Trophoblast cell (in vitro differentiated cells and primary cell): Measurements from ENCODE around the gene PC.

Source experiments
- DNase-seq, 2 donors: peaks; one replicate each; pipeline ENCODE4 v3.0.0-alpha.2; 2016
- H2AFZ ChIP-seq: 2 replicates; pipeline ENCODE4 v1.6.1; 2013; ENCODE audit warnings: low read length, moderate library complexity, mild to moderate bottlenecking; ENCODE audit not compliant: insufficient read depth, poor library complexity
- H2AK5ac ChIP-seq: 2 replicates; pipeline ENCODE4 v1.6.1; 2013; ENCODE audit warnings: mild to moderate bottlenecking, low read length
- H2BK120ac ChIP-seq: 2 replicates; pipeline ENCODE4 v1.6.1; 2013; ENCODE audit warnings: low read length, mild to moderate bottlenecking, moderate library complexity; ENCODE audit not compliant: insufficient read depth, poor library complexity
- H2BK12ac ChIP-seq: 2 replicates; pipeline ENCODE4 v1.6.1; 2013; ENCODE audit warnings: mild to moderate bottlenecking, low read length, moderate library complexity
- H2BK5ac ChIP-seq: 2 replicates; pipeline ENCODE4 v1.6.1; 2013; ENCODE audit warnings: low read length, low read depth, moderate library complexity, mild to moderate bottlenecking; ENCODE audit not compliant: poor library complexity
- H3K14ac ChIP-seq: 2 replicates; pipeline ENCODE4 v1.6.1; 2013; ENCODE audit warnings: mild to moderate bottlenecking, low read length
- H3K18ac ChIP-seq: 2 replicates; pipeline ENCODE4 v1.6.1; 2013; ENCODE audit warnings: mild to moderate bottlenecking, low read length
- H3K23ac ChIP-seq: 2 replicates; pipeline ENCODE4 v1.6.1; 2013; ENCODE audit warnings: low read length
- H3K27ac ChIP-seq: 2 replicates; pipeline ENCODE4 v1.5.1; 2013; ENCODE audit warnings: low read depth, mild to moderate bottlenecking, inconsistent platforms, low read length, moderate library complexity
- H3K27me3 ChIP-seq: 2 replicates; pipeline ENCODE4 v1.6.1; 2013; ENCODE audit warnings: inconsistent platforms, mild to moderate bottlenecking, low read length, moderate library complexity; ENCODE audit not compliant: insufficient read depth
- H3K36me3 ChIP-seq, 2 experiments: 1 replicate in 1 of 2; 2 replicates in 1 of 2; pipeline ENCODE4 v1.6.1; 2013; ENCODE audit warnings: low read length in 2 of 2, mild to moderate bottlenecking in 2 of 2, moderate library complexity in 1 of 2; ENCODE audit not compliant: insufficient read depth in 2 of 2, control insufficient read depth in 1 of 2
- H3K4ac ChIP-seq: 2 replicates; pipeline ENCODE4 v1.6.1; 2013; ENCODE audit warnings: low read depth, mild to moderate bottlenecking, low read length, moderate library complexity
- H3K4me1 ChIP-seq, 2 experiments: 1 replicate in 1 of 2; 2 replicates in 1 of 2; pipeline ENCODE4 v1.6.1; 2013; ENCODE audit warnings: low read length in 2 of 2, mild to moderate bottlenecking in 2 of 2, moderate library complexity in 1 of 2; ENCODE audit not compliant: insufficient read depth in 2 of 2, control insufficient read depth in 1 of 2
- H3K4me2 ChIP-seq: 2 replicates; pipeline ENCODE4 v1.6.1; 2013; ENCODE audit warnings: inconsistent platforms, mild to moderate bottlenecking, low read length, moderate library complexity
- H3K4me3 ChIP-seq: 2 replicates; pipeline ENCODE4 v1.5.1; 2013; ENCODE audit warnings: mild to moderate bottlenecking, low read depth, low read length, inconsistent platforms
- H3K79me1 ChIP-seq: one replicate; pipeline ENCODE4 v1.6.1; 2013; ENCODE audit warnings: low read length
- H3K79me2 ChIP-seq: 2 replicates; pipeline ENCODE4 v1.6.1; 2013; ENCODE audit warnings: low read length, mild to moderate bottlenecking; ENCODE audit not compliant: control insufficient read depth, insufficient read depth, poor library complexity
- H3K9ac ChIP-seq: 2 replicates; pipeline ENCODE4 v1.6.1; 2013; ENCODE audit warnings: mild to moderate bottlenecking, low read length
- H3K9me3 ChIP-seq: 2 replicates; pipeline ENCODE4 v1.6.1; 2013; ENCODE audit warnings: low read depth, mild to moderate bottlenecking, control low read depth, inconsistent platforms, low read length; ENCODE audit not compliant: insufficient read depth
- H4K12ac ChIP-seq: 2 replicates; pipeline ENCODE4 v1.6.1; 2013; ENCODE audit warnings: low read depth, mild to moderate bottlenecking, low read length, moderate library complexity
- H4K8ac ChIP-seq: 2 replicates; pipeline ENCODE4 v1.6.1; 2013; ENCODE audit warnings: low read depth, mild to moderate bottlenecking, low read length, moderate library complexity
- H4K91ac ChIP-seq: one replicate; pipeline ENCODE4 v1.6.1; 2013; ENCODE audit warnings: low read depth, mild to moderate bottlenecking, low read length, moderate library complexity
- WGBS: extraction: QIAGEN DNeasy Blood & Tissue Kit; methylation state at CpG from one replicate; pipeline ENCODE4 v1.1.7; 2013; ENCODE audit warnings: missing lambda C conversion rate; ENCODE audit not compliant: insufficient read length, insufficient coverage; ENCODE audit errors: extremely low coverage; 5-methylcytosine and 5-hydroxymethylcytosine counted together

PC gene

DNA sequence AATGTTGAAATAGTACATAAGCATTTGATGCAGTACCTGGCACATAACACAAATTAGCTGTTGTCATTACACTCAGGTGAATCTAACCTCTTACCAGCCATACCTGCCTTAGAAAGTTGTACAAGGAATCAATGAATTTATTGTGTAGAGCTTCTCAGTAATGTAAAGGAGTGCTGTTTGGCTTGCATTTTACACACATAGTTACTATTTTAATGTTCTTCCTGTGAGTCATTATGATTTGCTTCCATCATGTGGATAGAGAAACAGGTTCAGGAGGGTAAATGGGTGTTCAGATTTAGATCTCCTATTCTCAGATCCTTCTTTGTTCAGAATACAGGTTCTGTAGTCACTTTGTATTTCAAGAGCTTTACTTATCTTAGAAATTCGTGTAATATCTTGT, 142.5 kb downstream of the PC start:
- Histone ChIP-seq H3K9me3 (no peaks in the 10 kb centered on the region), H3K4me3 (no peak overlapping the region), H2BK120ac (no peak overlapping the region), H4K91ac (no peak overlapping the region), H3K27me3 (no peaks in the 10 kb centered on the region), H4K8ac (no peak overlapping the region), H2BK12ac (no peak overlapping the region), H3K4ac (no peak overlapping the region), H3K4me1 (peaks cover 0 to 3% of the 10 kb centered on the region in 2 experiments), H2BK5ac (no peak overlapping the region), H4K12ac (no peak overlapping the region), H3K4me2 (no peak overlapping the region), H3K27ac (no peak overlapping the region), H3K36me3 (peaks cover 0 to 2% of the 10 kb centered on the region in 2 experiments), H3K18ac (no peak overlapping the region), H3K79me1 (no peaks in the 10 kb centered on the region), H3K79me2 (no peaks in the 10 kb centered on the region), H2AK5ac (no peak overlapping the region), H3K9ac (no peak overlapping the region), H3K14ac (no peak overlapping the region), H2AFZ (no peak overlapping the region), H3K23ac (no peak overlapping the region)
- WGBS = no CpG with 5 or more reads among the region's 1 CpG
- no peak for DNase-seq

DNA sequence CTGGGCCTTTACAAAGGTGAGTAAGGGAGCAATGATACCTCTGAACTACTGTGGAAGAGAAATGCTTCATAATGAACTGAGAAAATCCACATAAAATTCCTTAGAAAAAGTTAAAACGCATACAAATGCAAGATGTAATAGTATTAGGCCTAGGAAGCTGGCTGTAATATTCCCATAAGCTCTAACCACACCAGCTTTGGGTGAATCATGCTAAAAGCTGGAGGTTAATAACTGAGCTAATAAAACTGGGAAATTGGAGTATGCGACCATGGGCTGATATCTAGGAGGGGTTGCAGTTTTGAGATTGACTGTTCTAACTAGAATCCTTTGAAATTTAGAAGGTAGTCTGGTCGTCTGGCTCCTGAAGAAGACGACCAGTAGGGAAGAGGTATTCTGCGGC, 143.5 kb downstream of the PC start:
- whole genome bisulfite sequencing = no CpG with 5 or more reads among the region's 5 CpGs

DNA sequence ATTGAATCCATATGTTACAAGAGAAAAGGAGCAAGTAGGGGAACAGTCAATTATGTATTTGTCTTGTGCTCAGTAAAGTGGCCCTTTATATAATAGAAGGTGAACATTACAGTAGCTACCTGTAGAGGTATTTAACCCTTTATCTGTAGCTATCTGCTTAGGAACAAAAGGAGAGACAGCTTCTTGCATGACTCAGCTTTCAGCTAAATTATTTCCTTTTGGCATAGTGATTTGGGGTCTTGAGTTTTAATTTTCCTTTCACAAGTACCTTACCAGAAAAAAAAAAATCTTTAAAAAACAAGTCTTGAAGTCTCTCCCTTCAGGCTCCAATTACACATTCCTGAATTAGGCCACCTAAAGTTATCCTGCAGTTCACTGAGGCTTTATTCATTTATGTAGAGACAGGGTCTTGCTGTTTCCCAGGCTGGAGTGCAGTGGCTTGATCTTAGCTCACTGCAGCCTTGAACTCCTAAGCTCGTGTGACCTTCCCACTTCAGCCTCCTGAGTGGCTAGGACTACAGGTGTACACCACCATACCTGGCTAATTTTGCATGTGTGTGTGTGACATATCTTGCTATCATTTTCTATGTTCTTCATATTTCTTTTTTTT, 147.5 kb downstream of the PC start:
- no peaks in the 10 kb centered on the region for H3K4me1 ChIP-seq
- H3K14ac ChIP-seq = no peak overlapping the region
- no peak overlapping the region for H3K4me2 ChIP-seq
- no peak overlapping the region for H2BK12ac ChIP-seq
- no peak overlapping the region for H2BK5ac ChIP-seq
- no peak overlapping the region for H4K12ac ChIP-seq
- H2AK5ac ChIP-seq = no peak overlapping the region
- no peak overlapping the region for H3K9ac ChIP-seq
- H2AFZ ChIP-seq = no peak overlapping the region
- DNase-seq = no peak
- H3K79me1 ChIP-seq = no peaks in the 10 kb centered on the region
- H4K91ac ChIP-seq = no peak overlapping the region
- H3K27ac ChIP-seq = no peak overlapping the region
- no peak overlapping the region for H3K23ac ChIP-seq
- H3K9me3 ChIP-seq = no peaks in the 10 kb centered on the region
- no peak overlapping the region for H2BK120ac ChIP-seq
- H3K4me3 ChIP-seq = no peak overlapping the region
- WGBS = no CpG with 5 or more reads among the region's 1 CpG
- H3K79me2 ChIP-seq = no peaks in the 10 kb centered on the region
- no peaks in the 10 kb centered on the region for H3K27me3 ChIP-seq
- H3K18ac ChIP-seq = no peak overlapping the region
- H3K4ac ChIP-seq = no peak overlapping the region
- H4K8ac ChIP-seq = no peak overlapping the region
- H3K36me3 ChIP-seq = peaks cover 0 to 2% of the 10 kb centered on the region in 2 experiments

More for the DNA sequence above, 143.5 kb downstream of the PC start:
- Histone ChIP-seq H3K4me2 (no peak overlapping the region), H3K79me1 (no peaks in the 10 kb centered on the region), H3K9ac (no peak overlapping the region), H4K12ac (no peak overlapping the region), H3K79me2 (no peaks in the 10 kb centered on the region), H2BK12ac (no peak overlapping the region), H3K27ac (no peak overlapping the region), H3K4me3 (no peak overlapping the region), H2BK5ac (no peak overlapping the region), H3K18ac (no peak overlapping the region), H2BK120ac (no peak overlapping the region), H3K4me1 (no peaks in the 10 kb centered on the region), H2AK5ac (no peak overlapping the region), H3K9me3 (no peaks in the 10 kb centered on the region), H2AFZ (no peak overlapping the region), H4K8ac (no peak overlapping the region), H3K36me3 (peaks cover 0 to 2% of the 10 kb centered on the region in 2 experiments), H3K14ac (no peak overlapping the region), H3K23ac (no peak overlapping the region), H3K27me3 (no peaks in the 10 kb centered on the region), H3K4ac (no peak overlapping the region), H4K91ac (no peak overlapping the region)
- DNase-seq = no peak

DNA sequence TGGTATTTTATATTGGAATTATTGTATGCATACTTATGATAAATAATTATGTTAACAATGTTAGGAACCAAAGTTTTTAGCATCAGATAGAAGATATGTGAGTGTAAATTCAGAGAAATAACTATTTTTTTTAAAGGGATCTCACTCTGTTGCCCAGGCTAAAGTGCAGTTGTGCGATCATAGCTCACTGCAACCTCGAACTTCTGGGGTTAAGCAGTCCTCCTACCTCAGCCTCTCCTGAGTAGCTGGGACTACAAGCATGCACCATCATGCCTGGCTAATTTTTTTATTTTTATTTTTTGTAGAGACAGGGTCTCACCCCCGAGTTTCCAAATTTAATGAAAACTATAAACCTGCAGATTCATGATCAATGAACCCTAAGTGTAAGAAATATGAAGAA, 148.6 kb downstream of the PC start:
- no peak overlapping the region for H3K18ac ChIP-seq
- peaks cover 0 to 2% of the 10 kb centered on the region in 2 experiments for H3K36me3 ChIP-seq
- H3K14ac ChIP-seq = no peak overlapping the region
- H3K4me2 ChIP-seq = no peak overlapping the region
- no peaks in the 10 kb centered on the region for H3K79me2 ChIP-seq
- no peak overlapping the region for H2BK5ac ChIP-seq
- no CpG with 5 or more reads among the region's 3 CpGs for WGBS
- no peaks in the 10 kb centered on the region for H3K4me1 ChIP-seq
- H2BK12ac ChIP-seq = no peak overlapping the region
- no peak overlapping the region for H3K23ac ChIP-seq
- H3K9ac ChIP-seq = no peak overlapping the region
- H3K4me3 ChIP-seq = no peak overlapping the region
- DNase-seq = no peak
- H4K8ac ChIP-seq = no peak overlapping the region
- H4K91ac ChIP-seq = no peak overlapping the region
- no peaks in the 10 kb centered on the region for H3K79me1 ChIP-seq
- no peak overlapping the region for H2BK120ac ChIP-seq
- no peak overlapping the region for H2AK5ac ChIP-seq
- no peak overlapping the region for H3K4ac ChIP-seq
- no peak overlapping the region for H3K27ac ChIP-seq
- H4K12ac ChIP-seq = no peak overlapping the region
- H2AFZ ChIP-seq = no peak overlapping the region
- no peaks in the 10 kb centered on the region for H3K27me3 ChIP-seq
- no peaks in the 10 kb centered on the region for H3K9me3 ChIP-seq
